LHCN-M2 (cell line): ENCODE results near the gene LMO7. TPM values are rescaled to one million over a fixed set of nuclear protein-coding genes. Genes with fewer than 3 reads are reported as not detected.
"Not testable (repeated sequence)": the region's sequence is repeated elsewhere in the genome, so short reads cannot be mapped to it uniquely, and the experiment has no call there.

Source experiments
- DNase-seq: peaks from one replicate; pipeline ENCODE4 v3.0.0-alpha.2; 2012; ENCODE audit warnings: low read depth
- total RNA-seq: library from RNA; depleted of rRNA; stranded (reverse); fragments of >200 nt; gene quantifications from 2 replicates; pipeline ENCODE4 v1.2.3, GENCODE V29; 2014

The LMO7 gene
- total RNA-seq, 1 experiment from 2014 or later = 395 TPM

DNA sequence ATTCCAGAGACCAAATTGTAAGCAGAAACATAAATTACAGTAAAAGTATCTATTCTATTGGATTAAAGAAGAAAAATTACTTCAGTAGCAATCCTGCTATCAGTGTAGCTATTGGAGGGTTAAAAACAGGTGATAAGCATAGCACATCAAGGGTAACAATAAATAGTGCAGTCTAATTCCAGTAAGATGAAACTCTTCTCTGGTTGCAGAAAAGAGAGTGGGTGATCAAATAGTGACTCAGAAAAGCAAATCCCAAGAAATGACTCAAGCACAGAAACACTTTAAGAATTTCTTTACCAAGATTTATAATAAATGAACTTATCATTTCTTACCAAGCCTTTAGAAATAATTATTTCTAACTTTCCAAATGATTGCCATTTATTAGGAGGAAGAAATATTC is 135.7 kb downstream of the LMO7 start:
- peak; percentile 90 for DNase-seq

DNA sequence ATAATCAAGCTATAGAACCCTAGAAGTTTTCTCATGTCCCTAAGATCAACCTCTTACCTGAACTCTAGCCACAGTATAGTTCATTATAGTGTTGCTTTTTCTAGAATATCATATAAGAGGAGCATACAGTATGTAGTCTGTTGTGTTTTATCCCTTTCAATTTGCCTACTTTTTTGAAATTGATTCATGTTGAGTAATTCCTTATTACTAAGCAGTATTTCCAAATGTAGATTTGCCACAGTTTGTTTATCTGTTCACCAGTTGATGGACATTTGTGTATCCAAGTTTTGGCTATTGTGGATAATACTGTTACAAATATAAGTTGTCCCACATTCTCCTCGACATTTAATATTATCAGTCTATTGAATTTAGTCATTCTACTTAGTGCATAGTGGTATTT is 138.0 kb downstream of the LMO7 start:
- DNase-seq = no peak

- no peak for DNase-seq
These were observed 140.4 kb downstream of the LMO7 start for GRCh38 chr13:75776550-75776949.

DNA sequence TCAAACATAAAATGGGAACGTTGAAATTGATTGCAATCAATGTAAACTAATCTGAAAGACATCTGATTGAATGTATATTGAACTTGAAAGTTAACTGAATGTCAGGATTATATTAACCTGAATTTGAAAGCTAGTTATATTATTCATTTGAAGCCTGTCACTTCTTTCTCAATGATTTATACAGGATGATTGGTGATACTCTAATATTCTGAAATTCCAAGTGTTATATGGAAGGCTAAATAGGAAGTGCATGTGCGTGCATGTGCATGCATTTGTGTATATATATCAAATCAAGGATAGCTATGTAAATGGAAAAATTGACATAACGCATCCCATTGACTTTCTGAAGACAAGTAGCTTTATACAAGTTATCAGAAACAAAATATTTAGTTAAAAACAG is 143.3 kb downstream of the LMO7 start:
- DNase-seq = no peak

- DNase-seq = not testable (repeated sequence)
These were observed 144.0 kb downstream of the LMO7 start for GRCh38 chr13:75780103-75780502.

DNA sequence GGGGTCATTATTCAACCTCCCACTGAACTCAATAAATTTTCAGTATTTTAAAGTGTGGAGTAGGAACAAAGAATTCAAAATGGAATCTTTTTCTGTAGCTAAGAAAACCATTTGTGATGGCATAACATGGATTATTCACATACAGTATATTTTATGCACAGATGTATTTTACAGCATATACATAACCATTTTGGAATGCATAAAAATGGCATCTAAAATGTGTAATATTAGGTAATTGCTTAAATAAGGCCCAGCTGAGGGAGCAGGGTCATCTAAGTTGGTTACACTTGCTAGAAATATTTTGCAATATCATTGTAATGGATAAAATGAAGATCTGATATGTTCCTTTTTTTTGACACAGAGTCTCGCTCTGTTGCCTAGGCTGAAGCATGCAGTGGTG is 146.9 kb downstream of the LMO7 start:
- no peak for DNase-seq

DNA sequence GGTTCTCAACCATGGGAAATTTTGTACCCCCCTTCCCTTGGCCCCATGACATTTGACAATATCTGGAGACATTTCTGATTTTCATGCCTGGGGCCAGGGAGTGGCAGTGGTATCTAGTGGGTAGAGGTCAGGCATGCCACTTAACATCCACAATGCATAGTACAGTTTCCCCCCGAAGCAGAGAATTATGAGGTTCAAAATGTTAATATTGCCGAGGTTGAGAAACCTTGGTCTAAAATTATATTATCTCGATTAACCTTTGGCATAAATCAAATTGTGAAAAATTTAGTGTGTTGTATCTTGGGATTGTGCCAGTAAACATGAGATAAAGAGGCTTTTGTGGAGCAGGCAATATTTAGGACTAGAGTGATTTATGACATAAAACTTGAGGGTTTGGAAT is 147.9 kb downstream of the LMO7 start:
- no peak for DNase-seq

DNA sequence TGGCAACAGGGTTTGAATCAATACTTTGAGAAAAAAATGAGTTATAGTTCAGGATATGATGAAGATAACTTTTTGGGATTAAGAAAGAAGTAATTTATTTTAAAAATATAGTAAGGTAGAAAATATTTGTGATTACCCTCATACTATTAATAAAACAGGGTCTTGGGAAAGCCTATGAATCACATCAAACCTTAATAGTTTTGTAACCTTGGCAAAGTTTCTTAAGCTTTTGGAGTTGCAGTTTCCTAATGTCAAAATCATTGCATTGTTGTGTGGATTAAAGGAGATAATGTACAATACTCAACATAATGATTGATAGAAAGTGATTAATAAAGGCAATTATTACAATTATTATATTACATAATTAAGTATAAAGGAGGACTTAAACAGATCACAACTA is 149.0 kb downstream of the LMO7 start:
- peak; percentile 45 for DNase-seq

DNA sequence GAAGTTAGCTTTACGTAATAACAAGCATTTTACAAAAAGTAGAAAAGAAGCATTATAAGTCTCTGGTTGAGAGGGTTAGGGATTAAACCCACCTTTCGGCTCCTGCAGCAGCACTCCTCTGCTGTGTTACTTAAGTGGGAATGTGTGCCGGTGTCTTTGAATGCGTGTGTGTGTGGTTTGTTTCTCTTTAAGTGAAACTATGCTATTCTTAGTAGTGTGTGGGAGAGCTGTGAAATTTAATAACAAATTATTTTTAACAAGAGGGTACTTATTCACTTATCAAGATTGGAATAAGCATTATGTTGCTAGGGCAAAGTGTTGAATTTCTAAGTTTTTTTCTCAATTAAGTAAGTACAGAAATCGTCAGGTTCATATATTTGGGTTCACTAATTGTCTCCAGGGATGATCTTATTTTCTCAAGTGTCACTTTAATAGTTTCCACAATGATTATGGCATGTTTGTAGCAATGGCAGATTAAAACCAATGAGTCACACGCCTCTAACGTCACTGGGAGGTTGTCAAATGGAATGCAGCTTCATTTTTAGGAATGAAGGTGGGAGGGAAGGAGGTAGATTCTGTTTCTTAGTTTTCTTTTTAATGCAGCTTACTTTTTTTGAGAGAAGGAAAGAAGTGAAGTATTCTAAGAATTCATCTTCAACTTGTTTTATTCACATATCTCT is 151.3 kb downstream of the LMO7 start:
- peak; percentile 69 for DNase-seq

GRCh38 chr13:75788481-75788981 is 152.4 kb downstream of the LMO7 start:
- peak; percentile 99 for DNase-seq

- DNase-seq = peak; percentile 58
These were observed 153.5 kb downstream of the LMO7 start for GRCh38 chr13:75789451-75790197.

GRCh38 chr13:75790198-75790970 is 154.3 kb downstream of the LMO7 start:
- DNase-seq = no peak

DNA sequence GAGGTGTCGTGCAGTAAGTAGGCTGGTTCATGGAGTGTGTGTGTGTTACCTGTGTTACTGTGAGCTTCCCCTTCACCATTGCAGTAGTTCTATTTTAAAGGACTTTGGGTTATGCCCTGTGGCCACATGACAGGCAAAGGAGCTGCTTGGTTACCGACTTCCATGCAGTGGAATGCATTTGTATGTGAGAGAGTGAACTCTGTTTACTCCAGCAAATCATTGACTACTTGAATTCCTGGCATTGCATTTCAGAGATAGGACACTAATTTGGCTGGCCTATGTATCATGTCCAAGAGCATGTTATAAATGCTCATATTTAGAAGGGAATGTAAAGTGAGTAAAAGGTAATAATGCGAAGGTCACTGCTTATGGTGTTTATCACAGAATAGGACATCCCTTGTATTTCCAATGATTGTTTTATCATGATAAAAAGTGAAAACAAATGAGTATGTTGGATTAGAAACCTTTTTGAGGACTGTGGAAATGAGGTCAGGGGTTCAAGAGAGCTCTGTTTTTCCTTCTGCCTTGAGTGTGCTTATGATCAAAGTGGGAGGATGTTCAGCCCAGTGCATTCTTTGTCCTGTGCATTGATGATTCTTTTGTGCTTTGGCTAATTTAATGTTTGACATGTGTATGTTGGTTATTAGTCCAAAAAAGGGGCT is 156.5 kb downstream of the LMO7 start:
- DNase-seq = no peak

DNA sequence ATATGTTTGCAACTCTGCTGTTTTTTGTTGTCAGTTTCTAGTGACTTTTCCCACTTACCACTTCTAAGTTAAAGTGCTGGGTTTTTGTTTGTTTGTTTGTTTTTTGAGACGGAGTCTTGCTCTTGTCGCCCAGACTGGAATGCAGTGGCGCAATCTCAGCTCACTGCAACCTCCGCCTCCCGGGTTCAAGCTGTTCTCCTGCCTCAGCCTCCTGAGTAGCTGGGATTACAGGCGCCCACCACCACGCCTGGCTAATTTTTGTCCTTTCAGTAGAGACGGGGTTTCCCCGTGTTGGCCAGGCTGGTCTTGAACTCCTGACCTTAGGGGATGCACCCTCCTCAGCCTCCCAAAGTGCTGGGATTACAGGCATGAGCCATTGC is 157.0 kb downstream of the LMO7 start:
- not testable (repeated sequence) for DNase-seq

DNA sequence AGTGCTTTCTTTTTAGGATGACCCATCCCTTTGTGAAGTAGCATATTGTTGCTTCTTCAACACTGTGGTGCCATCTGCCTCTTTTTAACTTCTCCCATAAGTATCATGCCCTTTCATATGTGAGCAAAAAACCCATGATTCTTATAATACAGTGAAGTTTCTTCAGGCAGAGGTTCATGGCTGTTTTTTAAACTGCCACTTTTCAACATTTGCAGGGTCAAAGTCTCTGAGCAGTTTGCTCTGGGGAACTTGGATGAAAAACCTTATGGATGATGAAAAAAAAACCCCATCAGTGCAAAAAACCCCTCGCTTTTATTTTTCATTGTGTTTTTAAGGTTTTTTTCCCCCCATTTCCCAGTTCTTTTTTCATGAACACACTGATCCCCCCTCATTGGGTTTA is 158.5 kb downstream of the LMO7 start:
- no peak for DNase-seq

DNA sequence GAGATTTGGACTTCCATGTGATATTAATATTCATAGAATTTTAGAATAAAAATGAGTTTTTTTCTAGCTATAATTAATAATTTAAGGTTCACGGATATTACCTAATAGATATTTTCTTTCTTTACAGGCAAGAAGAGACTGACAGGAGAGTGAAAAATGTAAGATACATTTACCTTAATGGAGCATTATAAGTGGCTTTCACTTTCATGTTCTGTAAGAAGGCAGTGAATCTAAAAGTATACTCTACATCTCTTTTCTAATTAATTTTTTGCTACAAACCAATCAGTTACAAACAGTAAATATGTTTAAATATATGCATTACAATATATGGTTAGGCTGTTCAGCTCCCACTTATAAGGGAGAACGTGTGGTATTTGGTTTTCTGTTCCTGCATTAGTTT is 159.1 kb downstream of the LMO7 start:
- DNase-seq = no peak

GRCh38 chr13:75796825-75797224 is 160.7 kb downstream of the LMO7 start:
- DNase-seq = no peak

DNA sequence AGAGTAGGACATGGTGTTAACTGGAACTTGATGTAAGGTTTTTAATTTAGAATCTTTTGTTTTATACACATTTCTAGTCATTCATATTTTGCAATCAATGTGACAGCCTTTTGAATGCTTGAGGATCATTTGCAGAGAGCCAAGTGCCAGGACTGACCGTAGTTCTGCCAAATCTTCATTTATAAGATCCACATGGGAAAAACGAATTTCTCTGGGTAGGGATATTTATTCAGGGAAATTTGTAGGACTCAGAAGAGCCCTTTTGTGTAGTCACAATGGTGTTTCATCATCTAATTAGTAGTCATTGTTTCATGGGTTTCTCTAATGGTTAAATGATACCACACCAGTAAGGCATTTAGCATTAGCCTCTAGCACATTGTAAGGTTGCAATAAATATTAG is 161.1 kb downstream of the LMO7 start:
- DNase-seq = no peak

GRCh38 chr13:75797719-75798118 is 161.6 kb downstream of the LMO7 start:
- DNase-seq = no peak

- DNase-seq = peak; percentile 68
These were observed 162.5 kb downstream of the LMO7 start for GRCh38 chr13:75798353-75799255.

- no peak for DNase-seq
These were observed 164.4 kb downstream of the LMO7 start for GRCh38 chr13:75800545-75800944.
